HEK293T (cell line): Measurements from ENCODE around the gene SFSWAP.

ENCODE experiments used
- BHLHE40 ChIP-seq: fragments of 450-650 bp; IDR thresholded peaks from 2 replicates; pipeline ENCODE4 v1.6.1; 2016; ENCODE audit warnings: mild to moderate bottlenecking, moderate library complexity, borderline replicate concordance
- FOXA1 ChIP-seq: fragments of 450-650 bp; IDR thresholded peaks from 2 replicates; pipeline ENCODE4 v1.6.1; 2016; ENCODE audit warnings: mild to moderate bottlenecking
- FOXM1 ChIP-seq: fragments of 450-650 bp; IDR thresholded peaks from 2 replicates; pipeline ENCODE4 v1.6.1; 2017; ENCODE audit warnings: mild to moderate bottlenecking, borderline replicate concordance
- HDGF ChIP-seq: fragments of 450-650 bp; IDR thresholded peaks from 2 replicates; pipeline ENCODE4 v1.6.1; 2017; ENCODE audit warnings: antibody characterized with exemption, borderline replicate concordance
- NFRKB ChIP-seq: fragments of 450-650 bp; IDR thresholded peaks from 2 replicates; pipeline ENCODE4 v1.6.1; 2016; ENCODE audit warnings: mild to moderate bottlenecking, moderate library complexity
- SP1 ChIP-seq: fragments of 450-650 bp; IDR thresholded peaks from 2 replicates; pipeline ENCODE4 v1.6.1; 2017
- SUZ12 ChIP-seq: fragments of 450-650 bp; IDR thresholded peaks from 2 replicates; pipeline ENCODE4 v1.6.1; 2016; ENCODE audit warnings: mild to moderate bottlenecking
- TARDBP ChIP-seq: fragments of 450-650 bp; IDR thresholded peaks from 2 replicates; pipeline ENCODE4 v1.6.1; 2016

DNA sequence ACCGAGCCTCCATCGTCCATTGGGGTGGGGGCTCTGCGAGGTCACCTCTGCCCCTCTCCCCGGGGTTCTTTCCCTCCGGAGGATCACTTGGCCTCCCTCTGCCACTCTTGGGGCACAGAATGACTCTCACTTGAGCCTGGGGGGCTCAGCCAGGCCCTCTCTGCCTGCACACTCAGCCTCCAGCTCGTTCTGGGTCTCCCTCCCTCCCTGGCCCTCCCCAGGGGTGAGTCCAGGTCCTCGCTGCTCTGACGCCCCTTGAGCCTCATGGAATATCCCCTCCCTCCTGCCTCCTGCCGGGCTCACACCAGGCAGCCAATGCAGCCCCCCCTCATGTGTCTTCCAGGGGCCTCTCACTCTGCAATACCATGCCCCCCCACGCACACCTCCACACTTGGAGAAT, 17.7 kb upstream of the SFSWAP start:
- TF ChIP-seq BHLHE40 (no peak), HDGF (no peak), NFRKB (no peak), FOXM1 (no peak), SUZ12 (no peak), FOXA1 (no peak), SP1 (no peak), TARDBP (no peak)
